T-helper 1 cell treated with Interleukin-12 subunit alpha and Interleukin-12 subunit beta and Interleukin-4 antibody, amounts not matched to agents 30 ng/mL and 1 ng/mL, for 36 hours (primary cell): ENCODE measurements around the gene SMIM43. TPM values are rescaled to one million over a fixed set of nuclear protein-coding genes. Genes with fewer than 3 reads are reported as not detected.

Experiments used
- total RNA-seq: library from RNA; stranded (reverse); gene quantifications from 2 replicates; pipeline ENCODE4 v1.2.3, GENCODE V29; 2022

The SMIM43 gene
- total RNA-seq, 1 donor from 2014 or later = not detected

Other genes with a start within 250 kb of the SMIM43 start
- gene ANXA5, start 68.2 kb downstream of the SMIM43 start, total RNA-seq = 216 and 219 TPM in 2 replicates
- 52.5 and 53.8 TPM in 2 replicates for gene EXOSC9, start 36.2 kb upstream of the SMIM43 start, total RNA-seq
- gene CCNA2, start 58.7 kb upstream of the SMIM43 start, total RNA-seq = 61.0 and 61.5 TPM in 2 replicates
- 15.4 and 15.7 TPM in 2 replicates for gene BBS7, start 105.3 kb upstream of the SMIM43 start, total RNA-seq
- 1.0 and 1.1 TPM in 2 replicates for gene TRPC3, start 186.9 kb upstream of the SMIM43 start, total RNA-seq